Uterus (tissue), 2 donors: ENCODE data around the gene ARHGAP15.

Experiments
- POLR2A ChIP-seq, 2 donors: fragments of 450-650 bp; IDR thresholded peaks; one replicate each; pipeline ENCODE4 v1.6.1; 2016; ENCODE audit warnings: antibody characterized with exemption in 2 of 2, mild to moderate bottlenecking in 1 of 2, moderate library complexity in 1 of 2
- TF ChIP-seq, protein P1 (sequence below), 4 experiments: fragments of 200-600 bp in 2 of 4; fragments of 450-650 bp in 2 of 4; sonication (generic) in 2 of 4; IDR thresholded peaks; one replicate each; pipeline ENCODE4 v1.5.1; 2016 to 2019; ENCODE audit warnings: antibody characterized with exemption in 4 of 4, mild to moderate bottlenecking in 2 of 4, moderate library complexity in 1 of 4

DNA sequence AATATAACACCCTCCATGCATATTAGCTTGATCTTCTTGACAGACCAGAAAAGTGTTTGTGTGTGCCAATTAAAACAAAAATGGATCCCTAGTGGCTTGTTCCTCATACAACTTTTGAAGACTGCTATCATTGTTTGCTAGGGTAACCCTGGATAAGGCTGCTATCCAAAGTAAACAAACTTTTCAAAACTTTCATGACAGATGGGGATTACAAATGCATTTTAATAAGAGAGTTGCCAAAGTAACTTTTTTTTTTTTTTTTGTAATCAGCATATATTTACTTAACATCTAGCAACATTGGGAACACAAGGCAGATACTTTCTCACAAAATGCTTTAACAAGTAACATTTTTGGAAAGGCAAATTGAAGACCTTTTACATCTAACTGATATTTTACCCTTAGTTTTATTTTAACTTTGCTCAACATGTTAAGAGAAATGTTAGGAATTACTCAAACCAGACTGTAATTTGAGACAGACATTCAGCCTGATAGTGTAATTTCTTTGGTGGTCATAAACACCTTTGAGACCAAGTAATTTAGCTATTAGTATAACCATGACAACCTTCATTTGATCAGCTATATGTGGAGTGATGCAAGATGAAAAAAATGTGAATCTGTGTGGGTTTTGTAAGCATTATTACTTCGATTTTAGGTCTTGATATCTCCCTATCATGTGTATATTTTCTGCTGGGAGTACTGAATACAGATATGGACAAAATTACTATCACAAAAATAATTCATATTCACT lies 300.9 kb downstream of the ARHGAP15 start:
- TF ChIP-seq, protein P1, sequence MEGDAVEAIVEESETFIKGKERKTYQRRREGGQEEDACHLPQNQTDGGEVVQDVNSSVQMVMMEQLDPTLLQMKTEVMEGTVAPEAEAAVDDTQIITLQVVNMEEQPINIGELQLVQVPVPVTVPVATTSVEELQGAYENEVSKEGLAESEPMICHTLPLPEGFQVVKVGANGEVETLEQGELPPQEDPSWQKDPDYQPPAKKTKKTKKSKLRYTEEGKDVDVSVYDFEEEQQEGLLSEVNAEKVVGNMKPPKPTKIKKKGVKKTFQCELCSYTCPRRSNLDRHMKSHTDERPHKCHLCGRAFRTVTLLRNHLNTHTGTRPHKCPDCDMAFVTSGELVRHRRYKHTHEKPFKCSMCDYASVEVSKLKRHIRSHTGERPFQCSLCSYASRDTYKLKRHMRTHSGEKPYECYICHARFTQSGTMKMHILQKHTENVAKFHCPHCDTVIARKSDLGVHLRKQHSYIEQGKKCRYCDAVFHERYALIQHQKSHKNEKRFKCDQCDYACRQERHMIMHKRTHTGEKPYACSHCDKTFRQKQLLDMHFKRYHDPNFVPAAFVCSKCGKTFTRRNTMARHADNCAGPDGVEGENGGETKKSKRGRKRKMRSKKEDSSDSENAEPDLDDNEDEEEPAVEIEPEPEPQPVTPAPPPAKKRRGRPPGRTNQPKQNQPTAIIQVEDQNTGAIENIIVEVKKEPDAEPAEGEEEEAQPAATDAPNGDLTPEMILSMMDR (IDR thresholded peaks at IDR 0.05), result no peak
- TF ChIP-seq POLR2A (IDR thresholded peaks at IDR 0.05), result no peak
